CD4-positive, alpha-beta T cell (primary cell): ENCODE measurements around the gene RAB28. TPM values are rescaled to one million over a fixed set of nuclear protein-coding genes. Genes with fewer than 3 reads are reported as not detected.

Source experiments
- ATAC-seq: fragments of 200-7000 bp; cut with Tn5 transposase; one replicate; pipeline ENCODE4 v1.10.0; 2022; ENCODE audit warnings: mild to moderate bottlenecking; ENCODE audit not compliant: poor library complexity
- CTCF ChIA-PET: fragments of 350-600 bp; sonication (Branson Sonifier 250); formaldehyde crosslinking; loops from one replicate; lab custom pipeline; 2021; ENCODE audit warnings: antibody characterized with exemption, inconsistent platforms; lab: Charles Lee
- POLR2A ChIA-PET: fragments of 350-600 bp; sonication (Branson Sonifier 250); formaldehyde crosslinking; loops from one replicate; lab custom pipeline; 2021; ENCODE audit warnings: antibody characterized with exemption, inconsistent platforms; lab: Charles Lee
- DNase-seq, 14 experiments: peaks; one replicate each; pipeline ENCODE4 v3.0.0-alpha.2; 2013 to 2020; ENCODE audit warnings: mixed read lengths in 2 of 14
- H3K27ac ChIP-seq, 2 donors: one replicate each; pipeline versions ENCODE4 v1.5.1 to v1.7.0; 2013; ENCODE audit warnings: low read length in 2 of 2, low read depth in 1 of 2, mild to moderate bottlenecking in 1 of 2
- H3K27me3 ChIP-seq, 2 experiments: 1 replicate in 1 of 2; 2 replicates in 1 of 2; pipeline versions ENCODE4 v1.6.1 to v1.7.0; 2013; ENCODE audit warnings: low read length in 2 of 2, control low read depth in 1 of 2, mild to moderate bottlenecking in 1 of 2, moderate library complexity in 1 of 2; ENCODE audit not compliant: insufficient read depth in 2 of 2, control insufficient read depth in 1 of 2
- H3K36me3 ChIP-seq: one replicate; pipeline ENCODE4 v1.6.1; 2013; ENCODE audit warnings: low read length, control low read depth; ENCODE audit not compliant: insufficient read depth
- H3K4me1 ChIP-seq: one replicate; pipeline ENCODE4 v1.6.1; 2013; ENCODE audit warnings: low read length, control low read depth; ENCODE audit not compliant: insufficient read depth
- H3K4me3 ChIP-seq: one replicate; pipeline ENCODE4 v1.5.1; 2013; ENCODE audit warnings: mild to moderate bottlenecking, low read length, moderate library complexity
- H3K9me3 ChIP-seq, 2 experiments: 1 replicate in 1 of 2; 2 replicates in 1 of 2; pipeline versions ENCODE4 v1.6.1 to v1.7.0; 2013; ENCODE audit warnings: low read length in 2 of 2, mild to moderate bottlenecking in 2 of 2, control low read depth in 1 of 2, moderate library complexity in 1 of 2; ENCODE audit not compliant: control insufficient read depth in 1 of 2, insufficient read depth in 1 of 2
- H3K27ac Mint-ChIP-seq: one replicate; pipeline ENCODE4 v1.8.0; 2020; ENCODE audit warnings: mixed read lengths
- H3K27me3 Mint-ChIP-seq: one replicate; pipeline ENCODE4 v1.8.0; 2021; ENCODE audit warnings: mixed read lengths
- H3K36me3 Mint-ChIP-seq: one replicate; pipeline ENCODE4 v1.8.0; 2021; ENCODE audit warnings: low read depth, mixed read lengths
- H3K4me1 Mint-ChIP-seq: one replicate; pipeline ENCODE4 v1.8.0; 2021; ENCODE audit warnings: low read depth, mixed read lengths
- H3K4me3 Mint-ChIP-seq: one replicate; pipeline ENCODE4 v1.8.0; 2020; ENCODE audit warnings: mild to moderate bottlenecking, mixed read lengths
- H3K9me3 Mint-ChIP-seq: one replicate; pipeline ENCODE4 v1.8.0; 2020; ENCODE audit warnings: mixed read lengths
- intact Hi-C, 2 experiments: fragments of 100-400 bp; cut with DNase I in 1 of 2; cut with micrococcal nuclease in 1 of 2; formaldehyde crosslinking; loops; one replicate each; pipeline versions ENCODE4 v1.15.1 to v1.9.0; 2023 to 2025; cut with DNase I, micrococcal nuclease
- total RNA-seq, 174 experiments: library from RNA in 2 of 174; stranded (reverse) in 2 of 174; gene quantifications; one replicate each; pipeline ENCODE4 v1.2.3 and lab custom pipeline; 2021 to 2026
- TF ChIP-seq, protein P1 (sequence below): fragments of 200-600 bp; IDR thresholded peaks from one replicate; pipeline ENCODE4 v1.8.0; 2022; ENCODE audit warnings: antibody characterized with exemption, mild to moderate bottlenecking

The RAB28 gene
- total RNA-seq, 2 experiments from 2014 or later = 3.9 to 4.2 TPM

DNA sequence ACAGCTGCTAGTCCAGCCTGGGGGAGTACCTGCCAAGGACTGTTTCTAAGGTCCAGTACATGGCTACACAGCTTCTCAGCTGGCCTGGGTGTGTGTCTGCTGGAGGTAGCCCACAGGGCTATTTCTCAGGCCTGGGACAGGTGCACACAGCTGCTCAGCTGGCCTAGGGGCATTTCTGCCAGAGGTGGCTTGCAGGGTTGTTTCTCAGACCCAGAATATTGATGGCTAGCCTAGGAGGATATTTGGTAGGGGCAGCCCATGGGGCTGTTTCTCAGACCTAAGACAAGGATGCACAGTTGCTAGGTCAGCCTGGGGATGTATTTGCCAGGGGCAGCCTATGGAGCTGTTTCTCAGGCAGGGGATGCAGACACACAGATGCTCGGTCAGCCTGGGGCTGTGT is 29.4 kb downstream of the RAB28 start:
- intact Hi-C loops = no loop called here
- TF ChIP-seq, protein P1, sequence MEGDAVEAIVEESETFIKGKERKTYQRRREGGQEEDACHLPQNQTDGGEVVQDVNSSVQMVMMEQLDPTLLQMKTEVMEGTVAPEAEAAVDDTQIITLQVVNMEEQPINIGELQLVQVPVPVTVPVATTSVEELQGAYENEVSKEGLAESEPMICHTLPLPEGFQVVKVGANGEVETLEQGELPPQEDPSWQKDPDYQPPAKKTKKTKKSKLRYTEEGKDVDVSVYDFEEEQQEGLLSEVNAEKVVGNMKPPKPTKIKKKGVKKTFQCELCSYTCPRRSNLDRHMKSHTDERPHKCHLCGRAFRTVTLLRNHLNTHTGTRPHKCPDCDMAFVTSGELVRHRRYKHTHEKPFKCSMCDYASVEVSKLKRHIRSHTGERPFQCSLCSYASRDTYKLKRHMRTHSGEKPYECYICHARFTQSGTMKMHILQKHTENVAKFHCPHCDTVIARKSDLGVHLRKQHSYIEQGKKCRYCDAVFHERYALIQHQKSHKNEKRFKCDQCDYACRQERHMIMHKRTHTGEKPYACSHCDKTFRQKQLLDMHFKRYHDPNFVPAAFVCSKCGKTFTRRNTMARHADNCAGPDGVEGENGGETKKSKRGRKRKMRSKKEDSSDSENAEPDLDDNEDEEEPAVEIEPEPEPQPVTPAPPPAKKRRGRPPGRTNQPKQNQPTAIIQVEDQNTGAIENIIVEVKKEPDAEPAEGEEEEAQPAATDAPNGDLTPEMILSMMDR = no peak
- Histone ChIP-seq H3K27ac (no peak overlapping the region), H3K27me3 (no peaks in the 10 kb centered on the region), H3K4me1 (no peaks in the 10 kb centered on the region), H3K4me3 (no peak overlapping the region), H3K9me3 (peaks cover 5 to 12% of the 10 kb centered on the region in 2 experiments), H3K36me3 (peaks cover 17% of the 10 kb centered on the region)
- H3K4me1 Mint-ChIP-seq = peaks cover 16% of the 10 kb centered on the region
- no peak overlapping the region for H3K4me3 Mint-ChIP-seq
- peaks cover 54% of the 10 kb centered on the region for H3K36me3 Mint-ChIP-seq
- ATAC-seq (no peak), DNase-seq (no peak)
- H3K27ac Mint-ChIP-seq = no peak overlapping the region
- ChIA-PET CTCF (no interaction called here), POLR2A (no interaction called here)
- no peaks in the 10 kb centered on the region for H3K9me3 Mint-ChIP-seq
- H3K27me3 Mint-ChIP-seq = no peaks in the 10 kb centered on the region

DNA sequence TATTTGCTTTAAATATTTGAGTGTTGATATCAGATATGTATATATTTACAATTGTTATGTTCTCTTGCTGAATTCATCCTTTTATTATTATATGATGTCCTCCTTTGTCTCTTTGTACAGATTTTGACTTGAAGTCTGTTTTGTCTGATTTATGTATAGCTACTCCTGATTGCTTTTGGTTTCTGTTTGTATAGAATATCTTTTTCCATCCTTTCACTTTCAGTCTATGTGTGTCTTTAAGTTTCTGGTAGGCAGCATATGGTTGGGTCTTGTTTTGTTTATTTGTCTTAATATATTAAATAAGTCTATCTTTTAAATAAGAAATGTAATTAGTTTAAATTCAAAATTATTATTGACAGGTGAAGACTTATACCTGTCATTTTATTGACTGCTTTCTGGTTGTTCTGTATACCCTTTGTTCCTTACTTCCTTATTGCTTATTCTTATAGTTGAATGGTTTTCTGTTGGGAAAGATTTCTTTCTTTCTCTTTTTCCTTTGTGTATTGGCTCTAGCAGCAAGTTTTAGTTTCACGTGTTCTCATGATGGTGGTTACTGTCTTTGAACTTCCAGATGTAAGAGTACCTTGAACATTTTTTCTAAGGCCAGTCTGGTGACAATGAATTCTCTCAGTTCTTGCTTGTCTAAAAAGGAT is 31.1 kb downstream of the RAB28 start:
- Mint-ChIP-seq H3K4me3 (no peak overlapping the region), H3K27ac (no peak overlapping the region), H3K9me3 (no peaks in the 10 kb centered on the region), H3K27me3 (no peaks in the 10 kb centered on the region), H3K4me1 (peaks cover 16% of the 10 kb centered on the region), H3K36me3 (peaks cover 37% of the 10 kb centered on the region)
- TF ChIP-seq, protein P1 = no peak
- Histone ChIP-seq H3K9me3 (peaks cover 5 to 12% of the 10 kb centered on the region in 2 experiments), H3K27me3 (no peaks in the 10 kb centered on the region), H3K27ac (no peak overlapping the region), H3K4me1 (no peaks in the 10 kb centered on the region), H3K36me3 (peaks cover 11% of the 10 kb centered on the region), H3K4me3 (no peak overlapping the region)
- ChIA-PET CTCF (no interaction called here), POLR2A (no interaction called here)
- peak in 1 of 14 experiments; percentile 43 for DNase-seq
- intact Hi-C loops = no loop called here
- ATAC-seq = no peak

DNA sequence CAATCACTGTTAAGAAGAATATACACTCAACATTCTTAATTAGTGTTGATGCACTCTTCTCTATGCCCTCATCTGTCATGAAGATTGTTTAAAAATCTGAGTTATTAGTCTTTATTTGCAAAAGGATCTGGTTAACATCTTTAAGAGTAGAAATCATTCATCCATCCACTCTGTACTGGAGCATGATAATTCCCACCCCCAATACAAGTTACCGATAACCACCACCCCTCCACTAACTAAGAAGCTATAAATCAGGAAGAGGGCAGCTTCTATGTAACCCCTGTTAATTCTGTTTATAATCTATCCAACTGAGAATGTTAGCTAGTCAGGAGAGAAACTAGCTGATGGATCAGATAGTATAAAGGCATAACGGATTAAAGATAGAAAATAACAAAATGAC is 34.5 kb downstream of the RAB28 start:
- Mint-ChIP-seq H3K36me3 (peaks cover 32% of the 10 kb centered on the region), H3K9me3 (no peaks in the 10 kb centered on the region), H3K4me3 (no peak overlapping the region), H3K4me1 (peaks cover 16% of the 10 kb centered on the region), H3K27me3 (no peaks in the 10 kb centered on the region), H3K27ac (no peak overlapping the region)
- Histone ChIP-seq H3K4me1 (no peaks in the 10 kb centered on the region), H3K9me3 (peaks cover 3 to 5% of the 10 kb centered on the region in 2 experiments), H3K4me3 (no peak overlapping the region), H3K36me3 (no peaks in the 10 kb centered on the region), H3K27me3 (no peaks in the 10 kb centered on the region), H3K27ac (no peak overlapping the region)
- TF ChIP-seq, protein P1 = no peak
- intact Hi-C loops = no loop called here
- POLR2A ChIA-PET = no interaction called here
- no peak for DNase-seq
- CTCF ChIA-PET = no interaction called here
- ATAC-seq = no peak
